K562 (cell line): Measurements from ENCODE around the gene ALG11. TPM values are rescaled to one million over a fixed set of nuclear protein-coding genes. Genes with fewer than 3 reads are reported as not detected.

Source experiments
- CEBPB ChIP-seq: fragments of 450-650 bp; IDR thresholded peaks from 2 replicates; pipeline ENCODE4 v1.6.1; 2016; ENCODE audit warnings: missing genetic modification characterization, missing compliant biosample characterization
- EHMT2 ChIP-seq: fragments of 450-650 bp; IDR thresholded peaks from 2 replicates; pipeline ENCODE4 v1.6.1; 2018; ENCODE audit warnings: antibody characterized with exemption
- EZH2 ChIP-seq: IDR thresholded peaks from 2 replicates; pipeline ENCODE4 v1.6.1; 2012; ENCODE audit warnings: low read depth, mild to moderate bottlenecking, inconsistent platforms, low read length, borderline replicate concordance
- GABPB2 ChIP-seq: fragments of 250-450 bp; sonication (Bioruptor Pico); conservative IDR thresholded peaks from 2 replicates; pipeline ENCODE4 v1.5.1; 2021; ENCODE audit warnings: mild to moderate bottlenecking
- HNRNPH1 ChIP-seq: fragments of 200-400 bp; formaldehyde crosslinking; optimal IDR thresholded peaks from 2 replicates; pipeline ENCODE3; 2017; ENCODE audit warnings: low read depth, mild to moderate bottlenecking, low read length, moderate library complexity
- KLF13 ChIP-seq: fragments of 450-650 bp; IDR thresholded peaks from 2 replicates; pipeline ENCODE4 v1.6.1; 2016; ENCODE audit warnings: missing genetic modification characterization, low read depth, mild to moderate bottlenecking, missing compliant biosample characterization, moderate library complexity, borderline replicate concordance
- KLF6 ChIP-seq: fragments of 250-450 bp; sonication (Bioruptor Pico); IDR thresholded peaks from 2 replicates; pipeline ENCODE4 v1.4.0; 2020; ENCODE audit warnings: mild to moderate bottlenecking, moderate library complexity, borderline replicate concordance
- NR1H2 ChIP-seq: sonication (generic); formaldehyde crosslinking; IDR thresholded peaks from 2 replicates; pipeline ENCODE4 v1.4.0; 2020; ENCODE audit warnings: mild to moderate bottlenecking, missing genetic modification reagents
- TAF15 ChIP-seq: fragments of 200-400 bp; formaldehyde crosslinking; IDR thresholded peaks from 2 replicates; pipeline ENCODE4 v1.6.1; 2017; ENCODE audit warnings: mild to moderate bottlenecking, low read depth, low read length, moderate library complexity
- XRCC5 ChIP-seq: fragments of 200-400 bp; formaldehyde crosslinking; IDR thresholded peaks from 2 replicates; pipeline ENCODE4 v1.6.1; 2017; ENCODE audit warnings: low read depth, mild to moderate bottlenecking, low read length
- YY1 ChIP-seq, 3 experiments: IDR thresholded peaks; 2 replicates each; pipeline ENCODE4 v1.6.1; 2011; ENCODE audit warnings: low read length in 2 of 3, mild to moderate bottlenecking in 2 of 3, moderate library complexity in 2 of 3, borderline replicate concordance in 1 of 3, control low read depth in 1 of 3, low read depth in 1 of 3; ENCODE audit not compliant: insufficient read depth in 3 of 3, insufficient replicate concordance in 2 of 3, control insufficient read depth in 1 of 3, insufficient read length in 1 of 3; ENCODE audit errors: extremely low read depth in 1 of 3
- ZNF232 ChIP-seq: sonication (generic); formaldehyde crosslinking; IDR thresholded peaks from 2 replicates; pipeline ENCODE4 v1.8.0; 2022; ENCODE audit warnings: mild to moderate bottlenecking, missing genetic modification reagents
- ZNF41 ChIP-seq: fragments of 250-450 bp; sonication (Bioruptor Pico); conservative IDR thresholded peaks from 2 replicates; pipeline ENCODE4 v1.4.0; 2020; ENCODE audit warnings: mild to moderate bottlenecking
- polyA plus RNA-seq, 8 experiments: library from polyadenylated mRNA; depleted of rRNA in 4 of 8; stranded (reverse) in 5 of 8; unstranded in 3 of 8; fragments of >200 nt; fragmentation: Nextera tagmentation in 2 of 8; fragmentation: Illumina TruSeq in 1 of 8; extraction: Ambion mirVana in 2 of 8; extraction: Trizol in 1 of 8; gene quantifications; 2 replicates each; pipeline versions ENCODE4 v1.2.1 to v1.2.3, GENCODE V29; 2011 to 2014; ENCODE audit warnings: inconsistent platforms in 1 of 8, missing spikeins in 1 of 8
- total RNA-seq, 7 experiments: library from RNA; depleted of rRNA in 6 of 7; stranded (reverse); fragments of >200 nt in 6 of 7; fragmentation: Illumina TruSeq in 2 of 7; extraction: Trizol in 2 of 7; gene quantifications; 2 replicates each; pipeline versions ENCODE4 v1.2.1 to v1.2.3, GENCODE V29; 2011 to 2021; ENCODE audit warnings: low replicate concordance in 1 of 7
- TF ChIP-seq, protein P1 (sequence below): sonication (generic); formaldehyde crosslinking; IDR thresholded peaks from 2 replicates; pipeline ENCODE4 v1.9.0; 2022; ENCODE audit warnings: mild to moderate bottlenecking, missing genetic modification reagents
- TF ChIP-seq, protein P2 (sequence below), 2 experiments: fragments of 450-650 bp in 1 of 2; sonication (generic) in 1 of 2; formaldehyde crosslinking in 1 of 2; IDR thresholded peaks; 2 replicates each; pipeline versions ENCODE4 v1.7.1 to v1.9.0; 2016 to 2022; ENCODE audit warnings: inconsistent platforms in 1 of 2, mild to moderate bottlenecking in 1 of 2, missing genetic modification reagents in 1 of 2

Gene ALG11
- total and polyA plus RNA-seq, 9 of the 15 experiments (the other 6 are each of a cell fraction or from before 2014, with no cell fraction given): 7.3 to 19.2 (median 16.3) TPM

DNA sequence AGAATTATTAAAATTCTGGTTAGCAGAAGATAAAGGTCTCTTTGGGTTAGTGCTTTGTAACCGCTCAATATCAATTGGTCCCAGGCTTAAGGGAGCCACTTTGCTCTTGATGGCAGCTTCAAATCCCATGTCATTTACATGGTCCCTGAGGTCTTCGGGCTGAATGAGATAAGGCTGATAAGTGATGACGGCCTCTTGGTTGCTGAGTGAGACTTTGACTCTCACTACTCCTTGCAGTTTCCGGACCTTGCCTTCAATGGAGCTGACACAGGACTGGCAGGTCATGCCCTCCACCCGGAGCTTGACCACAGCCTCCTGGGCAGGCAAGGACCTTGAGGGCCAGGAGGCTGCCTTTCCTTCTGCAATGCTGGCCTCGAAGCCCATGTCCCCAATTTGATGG is 37.7 kb upstream of the ALG11 start (continued):
- TF ChIP-seq TAF15: no peak
- no peak for TF ChIP-seq GABPB2 (CRISPR knock-in tag)
- no peak for TF ChIP-seq EZH2
- TF ChIP-seq HNRNPH1: no peak
- TF ChIP-seq ZNF232 (CRISPR knock-in tag): no peak
- no peak for TF ChIP-seq ZNF41
- no peak for TF ChIP-seq NR1H2 (CRISPR knock-in tag)
- TF ChIP-seq, protein P1, sequence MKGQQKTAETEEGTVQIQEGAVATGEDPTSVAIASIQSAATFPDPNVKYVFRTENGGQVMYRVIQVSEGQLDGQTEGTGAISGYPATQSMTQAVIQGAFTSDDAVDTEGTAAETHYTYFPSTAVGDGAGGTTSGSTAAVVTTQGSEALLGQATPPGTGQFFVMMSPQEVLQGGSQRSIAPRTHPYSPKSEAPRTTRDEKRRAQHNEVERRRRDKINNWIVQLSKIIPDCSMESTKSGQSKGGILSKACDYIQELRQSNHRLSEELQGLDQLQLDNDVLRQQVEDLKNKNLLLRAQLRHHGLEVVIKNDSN (CRISPR knock-in tag): no peak
- no peak for TF ChIP-seq CEBPB (tag)
- no peak for TF ChIP-seq YY1 (IDR thresholded peaks at IDR 0.05; ENCODE audit: borderline replicate concordance in 1 of 3, control insufficient read depth in 1 of 3, extremely low read depth in 1 of 3, insufficient read depth in 3 of 3, insufficient read length in 1 of 3, insufficient replicate concordance in 2 of 3, low read depth in 1 of 3, low read length in 2 of 3)
- TF ChIP-seq XRCC5: no peak
- no peak for TF ChIP-seq KLF13
- TF ChIP-seq, protein P2, sequence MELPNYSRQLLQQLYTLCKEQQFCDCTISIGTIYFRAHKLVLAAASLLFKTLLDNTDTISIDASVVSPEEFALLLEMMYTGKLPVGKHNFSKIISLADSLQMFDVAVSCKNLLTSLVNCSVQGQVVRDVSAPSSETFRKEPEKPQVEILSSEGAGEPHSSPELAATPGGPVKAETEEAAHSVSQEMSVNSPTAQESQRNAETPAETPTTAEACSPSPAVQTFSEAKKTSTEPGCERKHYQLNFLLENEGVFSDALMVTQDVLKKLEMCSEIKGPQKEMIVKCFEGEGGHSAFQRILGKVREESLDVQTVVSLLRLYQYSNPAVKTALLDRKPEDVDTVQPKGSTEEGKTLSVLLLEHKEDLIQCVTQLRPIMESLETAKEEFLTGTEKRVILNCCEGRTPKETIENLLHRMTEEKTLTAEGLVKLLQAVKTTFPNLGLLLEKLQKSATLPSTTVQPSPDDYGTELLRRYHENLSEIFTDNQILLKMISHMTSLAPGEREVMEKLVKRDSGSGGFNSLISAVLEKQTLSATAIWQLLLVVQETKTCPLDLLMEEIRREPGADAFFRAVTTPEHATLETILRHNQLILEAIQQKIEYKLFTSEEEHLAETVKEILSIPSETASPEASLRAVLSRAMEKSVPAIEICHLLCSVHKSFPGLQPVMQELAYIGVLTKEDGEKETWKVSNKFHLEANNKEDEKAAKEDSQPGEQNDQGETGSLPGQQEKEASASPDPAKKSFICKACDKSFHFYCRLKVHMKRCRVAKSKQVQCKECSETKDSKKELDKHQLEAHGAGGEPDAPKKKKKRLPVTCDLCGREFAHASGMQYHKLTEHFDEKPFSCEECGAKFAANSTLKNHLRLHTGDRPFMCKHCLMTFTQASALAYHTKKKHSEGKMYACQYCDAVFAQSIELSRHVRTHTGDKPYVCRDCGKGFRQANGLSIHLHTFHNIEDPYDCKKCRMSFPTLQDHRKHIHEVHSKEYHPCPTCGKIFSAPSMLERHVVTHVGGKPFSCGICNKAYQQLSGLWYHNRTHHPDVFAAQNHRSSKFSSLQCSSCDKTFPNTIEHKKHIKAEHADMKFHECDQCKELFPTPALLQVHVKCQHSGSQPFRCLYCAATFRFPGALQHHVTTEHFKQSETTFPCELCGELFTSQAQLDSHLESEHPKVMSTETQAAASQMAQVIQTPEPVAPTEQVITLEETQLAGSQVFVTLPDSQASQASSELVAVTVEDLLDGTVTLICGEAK (IDR thresholded peaks at IDR 0.05): no peak
- TF ChIP-seq, protein P2 (CRISPR knock-in tag; IDR thresholded peaks at IDR 0.05): no peak
- no peak for TF ChIP-seq KLF6
- peak; percentile 67; the same call in 1 of the 2 replicates for TF ChIP-seq EHMT2
